Adrenal gland (tissue), 5 donors: Measurements from ENCODE around the gene NBL1.

Source experiments
- CTCF ChIP-seq, 6 experiments: fragments of 450-650 bp in 4 of 6; fragments of 200-600 bp in 2 of 6; sonication (generic) in 1 of 6; IDR thresholded peaks; 1 replicate in 5 of 6; 2 replicates in 1 of 6; pipeline versions ENCODE4 v1.5.1 to v1.8.0; 2016 to 2021; ENCODE audit warnings: antibody characterized with exemption in 6 of 6, mild to moderate bottlenecking in 2 of 6, moderate library complexity in 1 of 6
- POLR2A ChIP-seq, 2 donors: fragments of 450-650 bp; IDR thresholded peaks; one replicate each; pipeline ENCODE4 v1.6.1; 2017; ENCODE audit warnings: antibody characterized with exemption in 2 of 2, mild to moderate bottlenecking in 2 of 2, moderate library complexity in 1 of 2
- donor health status: DM: no; HTN: no; CAD: no.

DNA sequence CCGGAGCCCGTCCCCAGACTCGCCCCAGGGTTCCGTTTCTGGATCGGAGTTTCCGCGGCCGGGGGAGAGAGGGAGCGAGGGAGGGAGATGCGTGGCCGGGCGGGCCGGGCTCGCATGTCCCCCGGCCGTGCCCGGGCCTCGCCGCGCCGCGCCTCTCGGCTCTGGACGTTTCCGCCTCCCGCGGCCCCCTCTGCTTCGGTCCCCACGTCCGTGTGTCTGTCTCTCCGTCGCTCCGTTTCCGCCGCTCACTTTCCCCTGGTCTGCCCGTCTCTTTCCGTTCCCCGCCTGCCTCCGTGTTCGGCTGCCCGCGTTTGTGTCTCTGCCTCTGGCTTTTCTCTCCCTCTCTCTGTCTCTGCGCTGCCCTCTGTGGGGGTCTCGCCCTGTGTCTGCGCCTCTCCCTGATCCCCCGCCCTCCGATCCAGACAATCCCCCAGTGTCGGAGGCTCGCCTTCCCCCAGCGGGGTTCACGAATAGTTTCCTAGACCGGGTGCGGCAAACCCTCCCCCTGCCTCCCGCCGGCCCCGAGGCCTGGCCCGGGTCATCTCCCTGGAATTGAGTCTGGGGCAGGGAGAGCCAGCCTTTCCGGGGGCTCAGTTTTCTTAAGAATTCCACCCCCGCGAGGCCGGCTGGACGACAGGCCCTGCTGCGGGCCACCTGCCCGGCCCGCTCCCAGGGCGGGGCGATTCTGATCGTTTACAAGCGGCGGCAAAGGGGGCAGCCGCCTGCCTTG, 735 bp downstream of the NBL1 start:
- no peak for TF ChIP-seq CTCF (IDR thresholded peaks at IDR 0.05)
- TF ChIP-seq POLR2A (IDR thresholded peaks at IDR 0.05): no peak
